Thyroid gland (tissue), 4 donors: ENCODE measurements around the gene APOLD1. TPM values are rescaled to one million over a fixed set of nuclear protein-coding genes. Genes with fewer than 3 reads are reported as not detected.

ENCODE experiments used
- DNase-seq, 2 donors: peaks; one replicate each; pipeline ENCODE4 v3.0.0-alpha.2; 2019
- H3K27ac ChIP-seq, 3 donors: fragments of 200-600 bp; sonication (generic); 1 replicate in 2 of 3; 2 replicates in 1 of 3; pipeline ENCODE4 v1.5.1; 2016 to 2019; ENCODE audit warnings: mild to moderate bottlenecking in 1 of 3, moderate library complexity in 1 of 3
- H3K27me3 ChIP-seq: fragments of 200-600 bp; sonication (generic); one replicate; pipeline ENCODE4 v1.5.1; 2019
- H3K36me3 ChIP-seq, 2 donors: fragments of 200-600 bp; sonication (generic); one replicate each; pipeline ENCODE4 v1.5.1; 2016 to 2019
- H3K4me1 ChIP-seq, 2 donors: fragments of 200-600 bp; sonication (generic); one replicate each; pipeline ENCODE4 v1.5.1; 2017 to 2019
- H3K4me3 ChIP-seq, 3 donors: fragments of 200-600 bp; sonication (generic); replicated peaks in 1 of 3; 1 replicate in 2 of 3; 2 replicates in 1 of 3; pipeline ENCODE4 v1.5.1; 2016; ENCODE audit warnings: mild to moderate bottlenecking in 1 of 3
- H3K9me3 ChIP-seq: fragments of 200-600 bp; sonication (generic); one replicate; pipeline ENCODE4 v1.5.1; 2017
- POLR2A ChIP-seq, 2 donors: fragments of 450-650 bp; IDR thresholded peaks; one replicate each; pipeline ENCODE4 v1.6.1; 2017; ENCODE audit warnings: antibody characterized with exemption in 2 of 2, mild to moderate bottlenecking in 2 of 2, moderate library complexity in 1 of 2
- WGBS, 2 donors: methylation state at CpG; one replicate each; pipeline ENCODE4 v1.1.5; 2017; 5-methylcytosine and 5-hydroxymethylcytosine counted together
- intact Hi-C: fragments of 100-400 bp; cut with DNase I; formaldehyde crosslinking; loops from one replicate; pipeline ENCODE4 v1.15.1; 2023
- total RNA-seq, 4 donors: library from RNA; depleted of rRNA; stranded (reverse); fragments of >200 nt; gene quantifications; one replicate each; pipeline ENCODE4 v1.2.3, GENCODE V29; 2016
- TF ChIP-seq, protein P1 (sequence below), 6 experiments: fragments of 200-600 bp in 3 of 6; fragments of 450-650 bp in 3 of 6; sonication (generic) in 3 of 6; IDR thresholded peaks; one replicate each; pipeline ENCODE4 v1.5.1; 2016 to 2019; ENCODE audit warnings: antibody characterized with exemption in 6 of 6, mild to moderate bottlenecking in 2 of 6, inconsistent platforms in 1 of 6, moderate library complexity in 1 of 6

APOLD1 gene
- total RNA-seq, 4 donors from 2014 or later = 34.1 to 72.7 (median 49.5) TPM

DNA sequence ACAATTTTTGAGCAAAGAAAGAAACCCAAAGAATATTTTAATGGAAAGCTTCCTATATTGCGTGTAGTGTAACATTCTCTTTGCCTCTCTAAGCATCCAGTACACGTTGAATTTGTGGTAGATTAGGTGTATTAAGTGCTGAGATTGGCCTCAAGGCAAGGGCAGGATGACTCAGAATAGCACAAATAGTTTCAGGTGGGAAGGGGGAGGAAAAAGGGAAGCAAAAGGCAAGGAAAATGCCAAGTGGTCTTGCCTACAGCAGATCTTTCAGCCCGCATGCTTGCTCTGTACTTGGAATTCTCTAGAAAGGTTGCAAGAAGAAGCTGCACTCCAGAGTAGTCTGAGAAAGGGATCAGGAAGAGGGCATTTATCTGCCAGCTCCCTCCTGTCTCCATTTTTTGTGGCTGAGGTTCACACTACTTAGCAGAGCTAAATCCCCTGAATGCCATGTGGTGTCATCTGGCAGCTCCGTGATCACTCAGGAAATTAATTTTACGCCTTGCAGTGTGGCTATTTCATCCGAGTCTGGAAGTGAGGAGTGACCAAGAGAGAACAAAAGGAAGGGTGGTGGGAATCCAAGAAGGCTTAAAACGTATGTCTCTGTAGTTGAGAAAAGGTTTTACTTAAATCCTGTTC lies 39.8 kb upstream of the APOLD1 start:
- Histone ChIP-seq H3K4me3 (no peak overlapping the region), H3K4me1 (no peaks in the 10 kb centered on the region), H3K36me3 (no peaks in the 10 kb centered on the region), H3K27me3 (no peaks in the 10 kb centered on the region), H3K9me3 (no peaks in the 10 kb centered on the region), H3K27ac (no peak overlapping the region)
- 87 to 93% methylated on average over 6 to 7 of the region's 7 CpGs for WGBS, 2 donors
- no peak for TF ChIP-seq POLR2A (IDR thresholded peaks at IDR 0.05)
- TF ChIP-seq, protein P1, sequence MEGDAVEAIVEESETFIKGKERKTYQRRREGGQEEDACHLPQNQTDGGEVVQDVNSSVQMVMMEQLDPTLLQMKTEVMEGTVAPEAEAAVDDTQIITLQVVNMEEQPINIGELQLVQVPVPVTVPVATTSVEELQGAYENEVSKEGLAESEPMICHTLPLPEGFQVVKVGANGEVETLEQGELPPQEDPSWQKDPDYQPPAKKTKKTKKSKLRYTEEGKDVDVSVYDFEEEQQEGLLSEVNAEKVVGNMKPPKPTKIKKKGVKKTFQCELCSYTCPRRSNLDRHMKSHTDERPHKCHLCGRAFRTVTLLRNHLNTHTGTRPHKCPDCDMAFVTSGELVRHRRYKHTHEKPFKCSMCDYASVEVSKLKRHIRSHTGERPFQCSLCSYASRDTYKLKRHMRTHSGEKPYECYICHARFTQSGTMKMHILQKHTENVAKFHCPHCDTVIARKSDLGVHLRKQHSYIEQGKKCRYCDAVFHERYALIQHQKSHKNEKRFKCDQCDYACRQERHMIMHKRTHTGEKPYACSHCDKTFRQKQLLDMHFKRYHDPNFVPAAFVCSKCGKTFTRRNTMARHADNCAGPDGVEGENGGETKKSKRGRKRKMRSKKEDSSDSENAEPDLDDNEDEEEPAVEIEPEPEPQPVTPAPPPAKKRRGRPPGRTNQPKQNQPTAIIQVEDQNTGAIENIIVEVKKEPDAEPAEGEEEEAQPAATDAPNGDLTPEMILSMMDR (IDR thresholded peaks at IDR 0.05) = no peak
- DNase-seq = no peak
- intact Hi-C loops = no loop called here

DNA sequence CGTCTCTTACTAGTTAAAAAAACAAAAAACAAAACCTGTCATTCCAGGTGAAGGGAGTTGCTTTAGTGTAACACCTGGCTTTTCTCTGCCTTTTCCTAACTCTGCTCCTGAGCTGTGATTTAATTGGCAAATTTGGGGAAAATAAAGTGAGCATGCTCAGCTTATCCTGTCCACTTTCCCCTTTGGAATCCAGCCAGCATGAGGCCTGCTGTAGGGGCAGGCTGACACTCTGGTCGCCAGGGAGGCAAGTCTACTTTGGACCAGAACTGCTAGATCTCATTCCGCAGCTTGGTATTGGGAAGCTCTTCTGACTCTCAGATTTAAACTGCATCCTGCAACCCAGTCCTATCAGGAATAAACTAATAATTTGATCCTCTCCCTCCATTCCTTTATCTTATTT lies 38.2 kb upstream of the APOLD1 start:
- Histone ChIP-seq H3K27me3 (no peaks in the 10 kb centered on the region), H3K36me3 (no peaks in the 10 kb centered on the region), H3K4me1 (no peaks in the 10 kb centered on the region), H3K4me3 (no peak overlapping the region), H3K27ac (no peak overlapping the region), H3K9me3 (no peaks in the 10 kb centered on the region)
- no peak for DNase-seq
- no peak for TF ChIP-seq POLR2A (IDR thresholded peaks at IDR 0.05)
- TF ChIP-seq, protein P1 (IDR thresholded peaks at IDR 0.05) = no peak
- 79 to 80% methylated on average over 3 of the region's 3 CpGs for WGBS, 2 donors
- intact Hi-C loops = no loop called here

DNA sequence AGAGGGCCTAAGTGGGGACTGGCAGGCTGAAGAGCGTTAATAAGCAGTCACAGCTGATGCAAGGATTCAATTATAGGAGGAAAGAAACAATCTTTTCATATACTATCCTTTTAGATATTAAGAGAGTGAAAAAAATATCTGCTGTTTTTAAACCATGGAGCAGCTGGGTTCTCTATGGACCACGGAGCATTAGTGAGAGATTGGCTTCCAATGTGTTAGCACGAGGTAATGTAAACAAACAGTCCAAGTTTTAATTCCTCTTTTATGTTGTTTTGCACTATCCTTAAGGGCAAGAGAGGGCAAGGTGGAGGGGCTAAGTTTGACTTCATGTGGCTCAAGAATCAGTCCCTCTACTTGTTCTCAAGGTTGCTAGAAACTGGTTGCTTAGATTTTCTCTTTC lies 37.4 kb upstream of the APOLD1 start:
- Histone ChIP-seq H3K27me3 (no peaks in the 10 kb centered on the region), H3K27ac (no peak overlapping the region), H3K36me3 (no peaks in the 10 kb centered on the region), H3K4me3 (no peak overlapping the region), H3K9me3 (no peaks in the 10 kb centered on the region), H3K4me1 (no peaks in the 10 kb centered on the region)
- 63 to 65% methylated on average over 3 of the region's 3 CpGs for WGBS, 2 donors
- intact Hi-C loops = no loop called here
- no peak for TF ChIP-seq POLR2A (IDR thresholded peaks at IDR 0.05)
- TF ChIP-seq, protein P1 (IDR thresholded peaks at IDR 0.05) = no peak
- DNase-seq = no peak

DNA sequence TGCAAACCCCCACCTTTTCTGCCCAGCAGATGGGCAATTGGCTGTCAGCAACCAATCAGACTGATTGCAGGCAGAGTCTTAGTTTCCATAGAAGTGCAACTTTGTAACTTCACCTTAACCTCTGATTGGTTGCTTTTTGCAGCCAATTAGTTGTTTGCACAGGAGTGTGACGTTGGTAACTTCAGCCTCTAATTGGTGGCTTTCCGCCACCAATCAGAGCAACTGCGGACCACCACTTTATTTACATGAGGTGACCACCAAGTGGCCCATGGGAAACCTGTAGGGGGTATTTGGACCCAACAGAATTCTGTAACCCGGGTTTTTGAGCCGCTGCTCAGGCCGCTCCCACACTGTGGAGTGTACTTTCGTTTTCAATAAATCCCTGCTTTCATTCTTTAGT lies 36.0 kb upstream of the APOLD1 start:
- H3K27me3 ChIP-seq = no peaks in the 10 kb centered on the region
- H3K27ac ChIP-seq = no peak overlapping the region
- intact Hi-C loops = no loop called here
- H3K36me3 ChIP-seq = no peaks in the 10 kb centered on the region
- no peak for TF ChIP-seq POLR2A (IDR thresholded peaks at IDR 0.05)
- TF ChIP-seq, protein P1 (IDR thresholded peaks at IDR 0.05) = no peak
- WGBS, 2 donors = 89 to 92% methylated on average over 7 of the region's 7 CpGs
- H3K9me3 ChIP-seq = no peaks in the 10 kb centered on the region
- H3K4me3 ChIP-seq = no peak overlapping the region
- H3K4me1 ChIP-seq = no peaks in the 10 kb centered on the region
- no peak for DNase-seq

DNA sequence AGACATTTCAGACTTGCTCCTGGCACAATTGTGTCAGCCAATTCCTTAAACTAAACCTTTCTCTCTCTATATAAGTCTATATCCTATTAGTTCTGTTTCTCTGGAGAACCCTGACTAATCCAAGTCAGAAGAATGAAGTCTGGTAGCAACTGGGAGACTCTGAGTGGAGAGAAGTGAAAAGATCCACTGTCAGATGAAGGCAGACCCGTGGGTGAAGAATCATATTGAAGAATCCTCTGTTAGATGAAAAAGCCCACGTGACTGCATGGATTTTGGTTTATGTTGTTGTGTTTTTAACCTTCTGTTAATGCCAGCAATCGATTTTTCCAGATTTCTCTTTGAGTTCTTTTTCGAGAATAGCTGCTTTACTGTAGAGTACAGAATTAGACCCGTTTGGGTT lies 29.5 kb upstream of the APOLD1 start:
- TF ChIP-seq, protein P1 (IDR thresholded peaks at IDR 0.05) = no peak
- no peak for TF ChIP-seq POLR2A (IDR thresholded peaks at IDR 0.05)
- no peak overlapping the region for H3K4me3 ChIP-seq
- DNase-seq = no peak
- H3K9me3 ChIP-seq = no peaks in the 10 kb centered on the region
- 87 to 89% methylated on average over 5 of the region's 5 CpGs for WGBS, 2 donors
- no peaks in the 10 kb centered on the region for H3K4me1 ChIP-seq
- no peaks in the 10 kb centered on the region for H3K36me3 ChIP-seq
- no peak overlapping the region for H3K27ac ChIP-seq
- no peaks in the 10 kb centered on the region for H3K27me3 ChIP-seq
- intact Hi-C loops = no loop called here
